Measurements from ENCODE around the gene GALNT6. TPM values are rescaled to one million over a fixed set of nuclear protein-coding genes. Genes with fewer than 3 reads are reported as not detected.

Gene GALNT6
- total RNA-seq, 2 donors from 2014 or later = 1.3 to 2.8 TPM

GRCh38 chr12:51421266-51421884 lies 30.2 kb upstream of the GALNT6 start:
- DNase-seq (ENCODE audit: low spot score) = no peak

GRCh38 chr12:51419425-51420193 lies 28.4 kb upstream of the GALNT6 start:
- TF ChIP-seq CTCF (IDR thresholded peaks at IDR 0.05) = no peak
- Histone ChIP-seq H3K9me3 (no peaks in the 10 kb centered on the region), H3K27ac (no peak overlapping the region), H3K27me3 (no peaks in the 10 kb centered on the region), H3K4me1 (peaks cover 0 to 5% of the 10 kb centered on the region in 2 donors), H3K36me3 (no peaks in the 10 kb centered on the region), H3K4me3 (no peak overlapping the region)
- DNase-seq (ENCODE audit: low spot score) = no peak

More at GRCh38 chr12:51421266-51421884, 30.2 kb upstream of the GALNT6 start:
- TF ChIP-seq CTCF (IDR thresholded peaks at IDR 0.05) = peak in 1 of 2 donors; percentile 64
- Histone ChIP-seq H3K27me3 (no peaks in the 10 kb centered on the region), H3K4me3 (no peak overlapping the region), H3K4me1 (peaks cover 0 to 11% of the 10 kb centered on the region in 2 donors), H3K27ac (no peak overlapping the region), H3K36me3 (no peaks in the 10 kb centered on the region), H3K9me3 (no peaks in the 10 kb centered on the region)

- Histone ChIP-seq H3K4me3 (no peak overlapping the region), H3K9me3 (no peaks in the 10 kb centered on the region), H3K36me3 (no peaks in the 10 kb centered on the region), H3K4me1 (no peaks in the 10 kb centered on the region), H3K27ac (no peak overlapping the region), H3K27me3 (no peaks in the 10 kb centered on the region)
- DNase-seq (ENCODE audit: low spot score) = no peak
- no peak for TF ChIP-seq CTCF (IDR thresholded peaks at IDR 0.05)
These were observed 26.6 kb upstream of the GALNT6 start for GRCh38 chr12:51417826-51418225.

- no peak overlapping the region for H3K27ac ChIP-seq
- DNase-seq (ENCODE audit: low spot score) = no peak
- no peak for TF ChIP-seq CTCF (IDR thresholded peaks at IDR 0.05)
- H3K4me3 ChIP-seq = no peak overlapping the region
- H3K27me3 ChIP-seq = no peaks in the 10 kb centered on the region
- H3K9me3 ChIP-seq = no peaks in the 10 kb centered on the region
- H3K4me1 ChIP-seq = no peaks in the 10 kb centered on the region
- H3K36me3 ChIP-seq = no peaks in the 10 kb centered on the region
These were observed 24.7 kb upstream of the GALNT6 start for GRCh38 chr12:51415931-51416330.

GRCh38 chr12:51413791-51414190 lies 22.6 kb upstream of the GALNT6 start:
- Histone ChIP-seq H3K36me3 (no peaks in the 10 kb centered on the region), H3K27ac (no peak overlapping the region), H3K4me3 (no peak overlapping the region), H3K4me1 (no peaks in the 10 kb centered on the region), H3K9me3 (no peaks in the 10 kb centered on the region), H3K27me3 (no peaks in the 10 kb centered on the region)
- no peak for TF ChIP-seq CTCF (IDR thresholded peaks at IDR 0.05)
- DNase-seq (ENCODE audit: low spot score) = no peak
